Activated B cell treated with CpG ODN at 0.5 μM for 24 hours (primary cell): ENCODE measurements around the gene ZNF768. TPM values are rescaled to one million over a fixed set of nuclear protein-coding genes. Genes with fewer than 3 reads are reported as not detected.
A peak's percentile ranks its signal among the peaks of the same experiment; 100 is the strongest.

Experiments
- ATAC-seq: fragments of 200-7000 bp; cut with Tn5 transposase; one replicate; pipeline ENCODE4 v1.10.0; 2021; ENCODE audit warnings: low read depth, mild to moderate bottlenecking, moderate library complexity
- CTCF ChIA-PET: fragments of 350-600 bp; sonication (Branson Sonifier 250); formaldehyde crosslinking; loops from one replicate; lab custom pipeline; 2021; ENCODE audit warnings: antibody characterized with exemption; lab: Charles Lee
- POLR2A ChIA-PET: fragments of 350-600 bp; sonication (Branson Sonifier 250); formaldehyde crosslinking; loops from one replicate; lab custom pipeline; 2021; ENCODE audit warnings: antibody characterized with exemption; lab: Charles Lee
- DNase-seq: peaks from one replicate; pipeline ENCODE4 v3.0.0; 2022
- H3K27ac Mint-ChIP-seq: one replicate; pipeline ENCODE4 v1.8.0; 2020; ENCODE audit warnings: mixed read lengths
- H3K27me3 Mint-ChIP-seq: one replicate; pipeline ENCODE4 v1.8.0; 2021; ENCODE audit warnings: mixed read lengths
- H3K36me3 Mint-ChIP-seq: one replicate; pipeline ENCODE4 v1.8.0; 2021; ENCODE audit warnings: low read depth, mixed read lengths
- H3K4me1 Mint-ChIP-seq: one replicate; pipeline ENCODE4 v1.8.0; 2021; ENCODE audit warnings: mixed read lengths
- H3K4me3 Mint-ChIP-seq: one replicate; pipeline ENCODE4 v1.8.0; 2020; ENCODE audit warnings: mild to moderate bottlenecking, mixed read lengths
- H3K9me3 Mint-ChIP-seq: one replicate; pipeline ENCODE4 v1.8.0; 2020; ENCODE audit warnings: mixed read lengths
- intact Hi-C: fragments of 100-400 bp; cut with micrococcal nuclease; formaldehyde crosslinking; loops from one replicate; pipeline ENCODE4 v1.15.1; 2024
- total RNA-seq: library from RNA; stranded (reverse); gene quantifications from 2 replicates; pipeline ENCODE4 v1.2.3, GENCODE V29; 2022
- TF ChIP-seq, protein P1 (sequence below): fragments of 200-600 bp; IDR thresholded peaks from one replicate; pipeline ENCODE4 v1.8.0; 2022; ENCODE audit warnings: antibody characterized with exemption, mild to moderate bottlenecking

ZNF768 gene
- total RNA-seq, 1 donor from 2014 or later, result 30.7 TPM

DNA sequence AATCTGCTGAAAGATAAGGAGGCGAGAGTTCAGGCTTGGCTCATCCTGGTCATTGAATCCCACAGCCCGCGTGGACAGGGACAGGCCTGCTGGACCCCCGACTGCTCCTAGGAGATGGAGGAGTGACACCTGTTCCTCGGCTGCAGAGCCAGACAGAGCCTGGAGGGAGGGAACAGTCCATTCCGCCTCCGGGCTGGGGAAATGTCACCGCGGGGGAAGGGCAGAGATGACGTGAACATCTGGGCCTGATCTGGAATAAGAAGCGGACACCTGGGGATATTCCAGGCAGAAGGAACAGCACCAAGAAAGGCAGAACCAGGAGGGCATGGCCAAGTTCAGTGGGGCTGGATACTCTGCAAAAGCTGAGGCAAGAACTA lies 6.8 kb upstream of the ZNF768 start:
- Mint-ChIP-seq H3K27ac (peak overlapping the region; percentile 83), H3K27me3 (no peaks in the 10 kb centered on the region), H3K9me3 (no peaks in the 10 kb centered on the region), H3K4me1 (peaks cover 30% of the 10 kb centered on the region), H3K36me3 (peaks cover 40% of the 10 kb centered on the region), H3K4me3 (peak overlapping the region; percentile 50)
- ChIA-PET POLR2A (interaction anchor here (0.6 to 4.2 kb wide), 12 partner anchors 24 to 122 kb away, joined by 3 to 135 read pairs (median 22); partner anchors contain the start of genes DCTPP1, SEPHS2, ZNF688 and ZNF764), CTCF (no interaction called here)
- no peak for DNase-seq
- no peak for ATAC-seq
- intact Hi-C loops, result no loop called here
- TF ChIP-seq, protein P1, sequence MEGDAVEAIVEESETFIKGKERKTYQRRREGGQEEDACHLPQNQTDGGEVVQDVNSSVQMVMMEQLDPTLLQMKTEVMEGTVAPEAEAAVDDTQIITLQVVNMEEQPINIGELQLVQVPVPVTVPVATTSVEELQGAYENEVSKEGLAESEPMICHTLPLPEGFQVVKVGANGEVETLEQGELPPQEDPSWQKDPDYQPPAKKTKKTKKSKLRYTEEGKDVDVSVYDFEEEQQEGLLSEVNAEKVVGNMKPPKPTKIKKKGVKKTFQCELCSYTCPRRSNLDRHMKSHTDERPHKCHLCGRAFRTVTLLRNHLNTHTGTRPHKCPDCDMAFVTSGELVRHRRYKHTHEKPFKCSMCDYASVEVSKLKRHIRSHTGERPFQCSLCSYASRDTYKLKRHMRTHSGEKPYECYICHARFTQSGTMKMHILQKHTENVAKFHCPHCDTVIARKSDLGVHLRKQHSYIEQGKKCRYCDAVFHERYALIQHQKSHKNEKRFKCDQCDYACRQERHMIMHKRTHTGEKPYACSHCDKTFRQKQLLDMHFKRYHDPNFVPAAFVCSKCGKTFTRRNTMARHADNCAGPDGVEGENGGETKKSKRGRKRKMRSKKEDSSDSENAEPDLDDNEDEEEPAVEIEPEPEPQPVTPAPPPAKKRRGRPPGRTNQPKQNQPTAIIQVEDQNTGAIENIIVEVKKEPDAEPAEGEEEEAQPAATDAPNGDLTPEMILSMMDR, result no peak

DNA sequence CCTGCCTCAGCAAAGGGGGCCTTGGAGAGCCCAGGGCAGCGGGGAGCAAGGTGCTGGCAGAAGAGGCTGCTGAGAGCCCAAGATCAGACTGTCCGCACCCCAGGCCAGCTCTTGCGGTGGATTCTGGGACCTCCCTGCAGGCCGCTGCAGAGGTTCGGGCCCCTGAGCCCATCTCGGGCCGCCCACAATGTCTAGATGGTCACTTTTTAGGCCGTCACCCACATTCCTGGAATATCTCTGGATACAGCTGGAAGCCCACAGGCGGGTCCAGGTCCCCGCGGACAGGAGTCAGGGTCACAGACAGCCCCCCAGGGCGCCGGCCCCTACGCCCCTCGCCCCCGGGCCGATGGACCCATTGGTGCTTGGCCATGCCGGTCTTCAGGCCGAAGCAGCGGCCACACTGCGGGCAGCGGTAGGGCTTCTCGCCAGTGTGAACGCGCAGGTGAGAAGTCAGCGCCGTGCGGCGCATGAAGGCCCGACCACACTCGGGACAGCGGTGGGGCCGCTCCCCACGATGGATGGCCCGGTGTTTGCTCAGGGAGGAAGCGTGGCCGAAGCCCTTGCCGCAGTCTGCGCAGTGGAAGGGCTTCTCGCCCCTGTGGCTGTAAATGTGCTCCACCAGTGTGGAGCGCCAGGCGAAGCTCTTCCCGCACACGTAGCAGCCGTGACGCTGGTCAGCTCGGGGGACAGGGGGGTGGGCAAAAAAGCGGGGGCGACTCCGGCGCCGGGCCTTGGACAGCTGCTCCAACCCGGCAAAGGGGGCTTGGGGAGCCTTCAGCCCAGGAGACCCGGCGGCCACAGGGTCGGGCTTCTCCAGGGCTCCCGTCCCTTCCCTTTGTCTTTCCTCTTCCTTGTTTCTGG lies 6.1 kb upstream of the ZNF768 start:
- TF ChIP-seq, protein P1, result no peak
- no peaks in the 10 kb centered on the region for H3K27me3 Mint-ChIP-seq
- DNase-seq, result no peak
- CTCF ChIA-PET, result no interaction called here
- no peaks in the 10 kb centered on the region for H3K9me3 Mint-ChIP-seq
- ATAC-seq, result no peak
- H3K27ac Mint-ChIP-seq, result no peak overlapping the region
- intact Hi-C loops, result no loop called here
- no peak overlapping the region for H3K4me3 Mint-ChIP-seq
- peaks cover 35% of the 10 kb centered on the region for H3K36me3 Mint-ChIP-seq
- POLR2A ChIA-PET, result interaction anchor here (0.6 to 1.6 kb wide), 5 partner anchors 25 to 121 kb away, joined by 3 to 6 read pairs (median 4); partner anchors contain the start of gene ZNF764
- H3K4me1 Mint-ChIP-seq, result peaks cover 36% of the 10 kb centered on the region

DNA sequence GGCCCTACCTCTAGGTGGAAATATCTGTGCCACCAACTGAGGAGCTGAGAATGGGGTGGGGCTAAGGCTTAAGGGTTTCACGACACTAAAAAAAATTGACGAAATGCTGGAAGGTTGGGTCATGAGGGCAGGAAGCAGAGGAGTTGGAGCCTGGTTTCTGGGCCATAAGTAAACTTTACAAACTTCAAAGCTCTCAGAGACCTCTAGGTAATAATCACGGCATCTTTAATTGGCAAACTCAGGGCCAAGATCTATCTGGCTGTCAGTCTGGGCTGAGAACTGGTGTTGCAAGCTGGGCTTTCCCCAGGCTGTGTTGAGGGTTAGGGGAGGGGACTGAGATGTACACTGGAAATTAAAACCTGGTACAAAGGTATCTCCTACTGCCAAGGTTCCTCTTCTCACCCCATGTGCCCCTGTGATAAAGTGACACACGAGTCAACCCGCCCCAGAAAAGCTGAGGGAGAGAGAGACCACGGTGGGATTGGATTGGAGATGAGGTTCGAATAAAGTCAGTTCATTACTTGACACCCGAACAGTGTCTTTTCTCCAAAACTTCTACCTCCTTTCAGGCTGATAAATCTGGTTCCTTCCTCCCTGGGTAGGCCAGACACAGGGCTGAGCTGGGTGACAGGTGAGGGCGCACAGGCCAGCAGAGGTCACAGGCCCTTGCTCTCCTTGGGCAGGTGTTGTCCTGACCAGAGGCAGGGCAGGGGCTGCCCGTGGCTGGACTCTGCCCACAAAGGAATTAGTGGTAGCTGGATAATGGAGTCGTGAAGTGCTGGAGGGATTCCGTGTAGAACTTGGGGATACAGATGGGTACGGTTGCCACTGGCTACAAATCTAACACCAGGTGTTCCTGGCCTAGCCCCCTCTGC lies 4.0 kb upstream of the ZNF768 start:
- Mint-ChIP-seq H3K27ac (no peak overlapping the region), H3K4me3 (no peak overlapping the region), H3K4me1 (peaks cover 32% of the 10 kb centered on the region), H3K27me3 (no peaks in the 10 kb centered on the region), H3K9me3 (no peaks in the 10 kb centered on the region), H3K36me3 (peaks cover 32% of the 10 kb centered on the region)
- ChIA-PET POLR2A (interaction anchor here (0.6 to 1.9 kb wide), 7 partner anchors 27 to 77 kb away, joined by 4 to 14 read pairs (median 5); partner anchors contain the start of genes ITGAL and ZNF764), CTCF (interaction anchor here (1.3 to 2.3 kb wide), 2 partner anchors 81 to 101 kb away, joined by 3 to 9 read pairs; partner anchors contain the start of gene DCTPP1)
- TF ChIP-seq, protein P1, result no peak
- ATAC-seq, result no peak
- intact Hi-C loops, result no loop called here
- no peak for DNase-seq

DNA sequence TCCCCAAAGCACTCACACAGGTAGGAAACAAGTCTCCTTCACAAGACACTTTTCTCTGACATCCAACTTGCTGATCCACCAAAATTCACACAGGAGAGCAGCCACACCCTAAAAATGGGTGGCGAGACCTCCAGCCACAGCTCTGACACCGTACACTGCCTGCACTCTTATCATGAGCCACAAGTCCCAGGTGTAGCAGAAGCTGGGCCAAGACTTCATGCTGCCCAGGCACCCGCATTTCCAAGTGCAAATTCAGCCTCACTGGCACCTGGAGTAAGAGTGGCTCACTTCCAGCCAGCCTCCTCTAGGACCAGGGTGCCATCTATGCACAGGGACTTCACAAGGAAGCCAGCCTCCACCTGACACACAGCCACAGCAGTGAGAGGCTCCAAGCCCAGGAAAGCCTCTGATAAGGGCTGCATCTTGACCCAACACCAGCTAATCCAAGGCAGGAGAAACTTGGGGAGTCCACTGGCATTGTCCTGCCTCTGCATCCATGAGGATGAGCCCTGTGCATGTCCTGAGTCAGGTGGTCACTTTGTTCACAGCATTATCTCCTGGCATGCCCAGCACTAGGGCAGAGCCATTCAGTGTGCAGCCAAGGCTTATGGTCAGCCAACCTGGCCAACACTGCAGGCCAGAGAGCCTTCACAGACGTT lies 2.6 kb upstream of the ZNF768 start:
- TF ChIP-seq, protein P1, result no peak
- no peaks in the 10 kb centered on the region for H3K9me3 Mint-ChIP-seq
- ATAC-seq, result no peak
- intact Hi-C loops, result loop anchor here (5.0 kb wide), 3 partner anchors 192 to 437 kb away; partner anchors contain the start of genes FBXL19 and TBX6
- DNase-seq, result no peak
- POLR2A ChIA-PET, result interaction anchor here (0.5 to 5.6 kb wide), 14 partner anchors 29 to 121 kb away, joined by 3 to 42 read pairs (median 4); partner anchors contain the start of genes DCTPP1, PRR14 and ZNF764
- CTCF ChIA-PET, result interaction anchor here (1.1 to 2.3 kb wide), 4 partner anchors 70 to 99 kb away, joined by 3 to 9 read pairs (median 5); partner anchors contain the start of genes DCTPP1 and SEPHS2
- H3K27me3 Mint-ChIP-seq, result no peaks in the 10 kb centered on the region
- peaks cover 34% of the 10 kb centered on the region for H3K36me3 Mint-ChIP-seq
- peaks cover 29% of the 10 kb centered on the region for H3K4me1 Mint-ChIP-seq
- H3K4me3 Mint-ChIP-seq, result no peak overlapping the region
- peak overlapping the region; percentile 99 for H3K27ac Mint-ChIP-seq
